ENCODE data around the gene PLEKHB1. TPM values are rescaled to one million over a fixed set of nuclear protein-coding genes. Genes with fewer than 3 reads are reported as not detected.
"Not testable (repeated sequence)": the region's sequence is repeated elsewhere in the genome, so short reads cannot be mapped to it uniquely, and the experiment has no call there.

PLEKHB1 gene
- polyA plus RNA-seq, 2 donors, result 1.1 to 1.3 TPM

GRCh38 chr11:73664877-73665276 lies 18.5 kb downstream of the PLEKHB1 start:
- Histone ChIP-seq H3K4me1 (ENCODE audit: control insufficient read depth in 2 of 2, insufficient read depth in 2 of 2, low read length in 1 of 2) (peaks cover 3 to 5% of the 10 kb centered on the region in 2 donors), H3K9me3 (ENCODE audit: control insufficient read depth in 2 of 2, insufficient read depth in 1 of 2, low read depth in 1 of 2, low read length in 1 of 2) (no peaks in the 10 kb centered on the region), H3K4me3 (ENCODE audit: low read depth in 1 of 2, low read length in 2 of 2) (no peak overlapping the region), H3K27ac (ENCODE audit: low read depth in 2 of 2, low read length in 1 of 2) (no peak overlapping the region), H3K27me3 (ENCODE audit: control insufficient read depth in 1 of 2, insufficient read depth in 2 of 2, low read length in 2 of 2) (no peaks in the 10 kb centered on the region), H3K36me3 (ENCODE audit: control insufficient read depth in 2 of 2, insufficient read depth in 2 of 2, low read length in 1 of 2) (no peaks in the 10 kb centered on the region)

- no peak overlapping the region for H3K4me3 ChIP-seq (ENCODE audit: low read depth in 1 of 2, low read length in 2 of 2)
- no peak overlapping the region for H3K27ac ChIP-seq (ENCODE audit: low read depth in 2 of 2, low read length in 1 of 2)
- H3K9me3 ChIP-seq (ENCODE audit: control insufficient read depth in 2 of 2, insufficient read depth in 1 of 2, low read depth in 1 of 2, low read length in 1 of 2), result no peaks in the 10 kb centered on the region
- no peaks in the 10 kb centered on the region for H3K27me3 ChIP-seq (ENCODE audit: control insufficient read depth in 1 of 2, insufficient read depth in 2 of 2, low read length in 2 of 2)
- no peaks in the 10 kb centered on the region for H3K36me3 ChIP-seq (ENCODE audit: control insufficient read depth in 2 of 2, insufficient read depth in 2 of 2, low read length in 1 of 2)
- 73 to 80% methylated on average over 1 of the region's 1 CpG for WGBS, 2 donors
- no peaks in the 10 kb centered on the region for H3K4me1 ChIP-seq (ENCODE audit: control insufficient read depth in 2 of 2, insufficient read depth in 2 of 2, low read length in 1 of 2)
Observed at GRCh38 chr11:73667891-73668290, 21.5 kb downstream of the PLEKHB1 start.

- H3K9me3 ChIP-seq (ENCODE audit: control insufficient read depth in 2 of 2, insufficient read depth in 1 of 2, low read depth in 1 of 2, low read length in 1 of 2), result no peaks in the 10 kb centered on the region
- no peaks in the 10 kb centered on the region for H3K27me3 ChIP-seq (ENCODE audit: control insufficient read depth in 1 of 2, insufficient read depth in 2 of 2, low read length in 2 of 2)
- H3K27ac ChIP-seq (ENCODE audit: low read depth in 2 of 2, low read length in 1 of 2), result no peak overlapping the region
- H3K4me1 ChIP-seq (ENCODE audit: control insufficient read depth in 2 of 2, insufficient read depth in 2 of 2, low read length in 1 of 2), result no peaks in the 10 kb centered on the region
- WGBS, 2 donors, result 82 to 87% methylated on average over 3 of the region's 3 CpGs
- no peak overlapping the region for H3K4me3 ChIP-seq (ENCODE audit: low read depth in 1 of 2, low read length in 2 of 2)
- H3K36me3 ChIP-seq (ENCODE audit: control insufficient read depth in 2 of 2, insufficient read depth in 2 of 2, low read length in 1 of 2), result no peaks in the 10 kb centered on the region
Observed at GRCh38 chr11:73670808-73671207, 24.4 kb downstream of the PLEKHB1 start.

GRCh38 chr11:73671701-73672100 lies 25.3 kb downstream of the PLEKHB1 start:
- Histone ChIP-seq H3K27me3 (ENCODE audit: control insufficient read depth in 1 of 2, insufficient read depth in 2 of 2, low read length in 2 of 2) (no peaks in the 10 kb centered on the region), H3K9me3 (ENCODE audit: control insufficient read depth in 2 of 2, insufficient read depth in 1 of 2, low read depth in 1 of 2, low read length in 1 of 2) (no peaks in the 10 kb centered on the region), H3K4me3 (ENCODE audit: low read depth in 1 of 2, low read length in 2 of 2) (no peak overlapping the region), H3K27ac (ENCODE audit: low read depth in 2 of 2, low read length in 1 of 2) (no peak overlapping the region), H3K36me3 (ENCODE audit: control insufficient read depth in 2 of 2, insufficient read depth in 2 of 2, low read length in 1 of 2) (no peaks in the 10 kb centered on the region), H3K4me1 (ENCODE audit: control insufficient read depth in 2 of 2, insufficient read depth in 2 of 2, low read length in 1 of 2) (no peaks in the 10 kb centered on the region)
- WGBS, 2 donors, result 62 to 75% methylated on average over 6 of the region's 6 CpGs

- H3K4me3 ChIP-seq (ENCODE audit: low read depth in 1 of 2, low read length in 2 of 2); H3K27ac ChIP-seq (ENCODE audit: low read depth in 2 of 2, low read length in 1 of 2); H3K27me3 ChIP-seq (ENCODE audit: control insufficient read depth in 1 of 2, insufficient read depth in 2 of 2, low read length in 2 of 2); H3K9me3 ChIP-seq (ENCODE audit: control insufficient read depth in 2 of 2, insufficient read depth in 1 of 2, low read depth in 1 of 2, low read length in 1 of 2); H3K4me1 ChIP-seq (ENCODE audit: control insufficient read depth in 2 of 2, insufficient read depth in 2 of 2, low read length in 1 of 2); H3K36me3 ChIP-seq (ENCODE audit: control insufficient read depth in 2 of 2, insufficient read depth in 2 of 2, low read length in 1 of 2): not testable (repeated sequence)
- 90 to 98% methylated on average over 5 of the region's 5 CpGs for WGBS, 2 donors
Observed at GRCh38 chr11:73676552-73676951, 30.2 kb downstream of the PLEKHB1 start.

- H3K36me3 ChIP-seq (ENCODE audit: control insufficient read depth in 2 of 2, insufficient read depth in 2 of 2, low read length in 1 of 2), result peaks cover 3 to 5% of the 10 kb centered on the region in 2 donors
- no peaks in the 10 kb centered on the region for H3K9me3 ChIP-seq (ENCODE audit: control insufficient read depth in 2 of 2, insufficient read depth in 1 of 2, low read depth in 1 of 2, low read length in 1 of 2)
- H3K4me3 ChIP-seq (ENCODE audit: low read depth in 1 of 2, low read length in 2 of 2), result no peak overlapping the region
- H3K27ac ChIP-seq (ENCODE audit: low read depth in 2 of 2, low read length in 1 of 2), result no peak overlapping the region
- WGBS, 2 donors, result 48 to 64% methylated on average over 2 of the region's 2 CpGs
- H3K27me3 ChIP-seq (ENCODE audit: control insufficient read depth in 1 of 2, insufficient read depth in 2 of 2, low read length in 2 of 2), result no peaks in the 10 kb centered on the region
- H3K4me1 ChIP-seq (ENCODE audit: control insufficient read depth in 2 of 2, insufficient read depth in 2 of 2, low read length in 1 of 2), result no peaks in the 10 kb centered on the region
Observed at GRCh38 chr11:73680687-73681086, 34.3 kb downstream of the PLEKHB1 start.

- H3K9me3 ChIP-seq (ENCODE audit: control insufficient read depth in 2 of 2, insufficient read depth in 1 of 2, low read depth in 1 of 2, low read length in 1 of 2), result no peaks in the 10 kb centered on the region
- H3K36me3 ChIP-seq (ENCODE audit: control insufficient read depth in 2 of 2, insufficient read depth in 2 of 2, low read length in 1 of 2), result peaks cover 0 to 8% of the 10 kb centered on the region in 2 donors
- H3K27ac ChIP-seq (ENCODE audit: low read depth in 2 of 2, low read length in 1 of 2), result no peak overlapping the region
- no peaks in the 10 kb centered on the region for H3K27me3 ChIP-seq (ENCODE audit: control insufficient read depth in 1 of 2, insufficient read depth in 2 of 2, low read length in 2 of 2)
- H3K4me3 ChIP-seq (ENCODE audit: low read depth in 1 of 2, low read length in 2 of 2), result no peak overlapping the region
- 82 to 88% methylated on average over 4 of the region's 4 CpGs for WGBS, 2 donors
- no peaks in the 10 kb centered on the region for H3K4me1 ChIP-seq (ENCODE audit: control insufficient read depth in 2 of 2, insufficient read depth in 2 of 2, low read length in 1 of 2)
Observed at GRCh38 chr11:73693899-73694525, 47.6 kb downstream of the PLEKHB1 start.

- H3K27me3 ChIP-seq (ENCODE audit: control insufficient read depth in 1 of 2, insufficient read depth in 2 of 2, low read length in 2 of 2), result no peaks in the 10 kb centered on the region
- H3K4me3 ChIP-seq (ENCODE audit: low read depth in 1 of 2, low read length in 2 of 2), result no peak overlapping the region
- 84 to 85% methylated on average over 1 of the region's 1 CpG for WGBS, 2 donors
- H3K36me3 ChIP-seq (ENCODE audit: control insufficient read depth in 2 of 2, insufficient read depth in 2 of 2, low read length in 1 of 2), result peaks cover 0 to 4% of the 10 kb centered on the region in 2 donors
- H3K9me3 ChIP-seq (ENCODE audit: control insufficient read depth in 2 of 2, insufficient read depth in 1 of 2, low read depth in 1 of 2, low read length in 1 of 2), result no peaks in the 10 kb centered on the region
- H3K27ac ChIP-seq (ENCODE audit: low read depth in 2 of 2, low read length in 1 of 2), result no peak overlapping the region
- H3K4me1 ChIP-seq (ENCODE audit: control insufficient read depth in 2 of 2, insufficient read depth in 2 of 2, low read length in 1 of 2), result no peaks in the 10 kb centered on the region
Observed at GRCh38 chr11:73705053-73705452, 58.7 kb downstream of the PLEKHB1 start.

GRCh38 chr11:73710964-73711363 lies 64.6 kb downstream of the PLEKHB1 start:
- Histone ChIP-seq H3K27ac (ENCODE audit: low read depth in 2 of 2, low read length in 1 of 2) (no peak overlapping the region), H3K4me3 (ENCODE audit: low read depth in 1 of 2, low read length in 2 of 2) (no peak overlapping the region), H3K36me3 (ENCODE audit: control insufficient read depth in 2 of 2, insufficient read depth in 2 of 2, low read length in 1 of 2) (peaks cover 0 to 5% of the 10 kb centered on the region in 2 donors), H3K9me3 (ENCODE audit: control insufficient read depth in 2 of 2, insufficient read depth in 1 of 2, low read depth in 1 of 2, low read length in 1 of 2) (no peaks in the 10 kb centered on the region), H3K4me1 (ENCODE audit: control insufficient read depth in 2 of 2, insufficient read depth in 2 of 2, low read length in 1 of 2) (no peaks in the 10 kb centered on the region), H3K27me3 (ENCODE audit: control insufficient read depth in 1 of 2, insufficient read depth in 2 of 2, low read length in 2 of 2) (no peaks in the 10 kb centered on the region)
- 95 to 97% methylated on average over 3 of the region's 3 CpGs for WGBS, 2 donors
